Brain microvascular endothelial cell (primary cell): ENCODE data around the gene ADCYAP1R1.

Experiments
- DNase-seq: peaks from one replicate; pipeline ENCODE4 v3.0.0-alpha.2; 2020
- H3K27ac ChIP-seq: fragments of 250-450 bp; sonication (Bioruptor Pico); 2 replicates; pipeline ENCODE4 v1.5.1; 2020; ENCODE audit warnings: mild to moderate bottlenecking, moderate library complexity
- H3K27me3 ChIP-seq: fragments of 250-450 bp; sonication (Bioruptor Pico); replicated peaks from 2 replicates; pipeline ENCODE4 v1.5.1; 2020; ENCODE audit warnings: mild to moderate bottlenecking
- H3K36me3 ChIP-seq: fragments of 250-450 bp; sonication (Bioruptor Pico); replicated peaks from 2 replicates; pipeline ENCODE4 v1.5.1; 2020; ENCODE audit warnings: mild to moderate bottlenecking
- H3K4me3 ChIP-seq: 2 replicates; pipeline ENCODE4 v1.5.1; 2011; ENCODE audit warnings: low read depth, mild to moderate bottlenecking, control low read depth, low read length, moderate library complexity
- CTCF ChIP-seq: IDR thresholded peaks from 2 replicates; pipeline ENCODE4 v1.5.1; 2011; ENCODE audit warnings: low read depth, mild to moderate bottlenecking, moderate library complexity, low read length, control low read depth, inconsistent platforms; ENCODE audit errors: missing control alignments
- in situ Hi-C: cut with HindIII; loops from 2 replicates; pipeline ENCODE4 v1.10.0; 2017; ENCODE audit warnings: low sequenced_read_pairs, low pct_ligation_motif_present

ADCYAP1R1 gene

GRCh38 chr7:31065840-31066239 is 13.7 kb downstream of the ADCYAP1R1 start:
- H3K27me3 ChIP-seq = no peaks in the 10 kb centered on the region
- in situ Hi-C loops = no loop called here
- no peak for TF ChIP-seq CTCF
- no peak overlapping the region for H3K4me3 ChIP-seq
- DNase-seq = no peak
- no peaks in the 10 kb centered on the region for H3K36me3 ChIP-seq
- no peak overlapping the region for H3K27ac ChIP-seq

GRCh38 chr7:31066516-31067130 is 14.5 kb downstream of the ADCYAP1R1 start:
- H3K36me3 ChIP-seq = no peaks in the 10 kb centered on the region
- no peak overlapping the region for H3K27ac ChIP-seq
- no peak overlapping the region for H3K4me3 ChIP-seq
- no peak for TF ChIP-seq CTCF
- in situ Hi-C loops = no loop called here
- no peak for DNase-seq
- no peaks in the 10 kb centered on the region for H3K27me3 ChIP-seq

- no peak overlapping the region for H3K4me3 ChIP-seq
- TF ChIP-seq CTCF = no peak
- in situ Hi-C loops = no loop called here
- no peaks in the 10 kb centered on the region for H3K27me3 ChIP-seq
- no peak for DNase-seq
- H3K36me3 ChIP-seq = no peaks in the 10 kb centered on the region
- H3K27ac ChIP-seq = no peak overlapping the region
Measured at GRCh38 chr7:31067491-31067890, 15.4 kb downstream of the ADCYAP1R1 start.

GRCh38 chr7:31068006-31068675 is 16.0 kb downstream of the ADCYAP1R1 start:
- Histone ChIP-seq H3K27me3 (no peaks in the 10 kb centered on the region), H3K27ac (no peak overlapping the region), H3K4me3 (no peak overlapping the region), H3K36me3 (no peaks in the 10 kb centered on the region)
- DNase-seq = no peak
- TF ChIP-seq CTCF = no peak
- in situ Hi-C loops = no loop called here

- no peak for TF ChIP-seq CTCF
- H3K4me3 ChIP-seq = no peak overlapping the region
- no peak overlapping the region for H3K27ac ChIP-seq
- H3K36me3 ChIP-seq = no peaks in the 10 kb centered on the region
- no peaks in the 10 kb centered on the region for H3K27me3 ChIP-seq
- in situ Hi-C loops = no loop called here
- DNase-seq = no peak
Measured at GRCh38 chr7:31069860-31070555, 17.9 kb downstream of the ADCYAP1R1 start.
